Dedifferentiated amniotic fluid mesenchymal stem cell (primary cell): ENCODE data around the gene POU3F3.

ENCODE experiments used
- DNase-seq: peaks from one replicate; pipeline ENCODE4 v3.0.0-alpha.2; 2016; ENCODE audit errors: extremely low spot score

The POU3F3 gene

DNA sequence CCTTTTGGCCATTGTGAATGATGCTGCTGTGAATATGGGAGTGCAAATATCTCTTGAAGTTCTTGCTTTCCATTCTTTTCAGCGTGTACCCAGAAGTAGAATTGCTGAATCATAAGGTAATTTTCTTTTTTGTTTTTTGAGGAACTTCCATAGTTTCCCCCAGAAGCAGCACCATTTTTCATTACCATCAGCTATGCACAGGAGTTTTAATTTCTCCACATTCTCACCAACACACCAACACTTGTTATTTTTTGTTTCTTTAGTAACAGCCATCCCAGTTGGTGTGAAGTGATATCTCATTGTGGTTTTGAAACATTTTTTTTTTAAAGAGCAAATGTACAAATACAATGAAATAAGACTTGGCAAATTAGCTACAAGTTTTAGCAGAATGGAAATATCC lies 21.3 kb downstream of the POU3F3 start:
- DNase-seq, result no peak

DNA sequence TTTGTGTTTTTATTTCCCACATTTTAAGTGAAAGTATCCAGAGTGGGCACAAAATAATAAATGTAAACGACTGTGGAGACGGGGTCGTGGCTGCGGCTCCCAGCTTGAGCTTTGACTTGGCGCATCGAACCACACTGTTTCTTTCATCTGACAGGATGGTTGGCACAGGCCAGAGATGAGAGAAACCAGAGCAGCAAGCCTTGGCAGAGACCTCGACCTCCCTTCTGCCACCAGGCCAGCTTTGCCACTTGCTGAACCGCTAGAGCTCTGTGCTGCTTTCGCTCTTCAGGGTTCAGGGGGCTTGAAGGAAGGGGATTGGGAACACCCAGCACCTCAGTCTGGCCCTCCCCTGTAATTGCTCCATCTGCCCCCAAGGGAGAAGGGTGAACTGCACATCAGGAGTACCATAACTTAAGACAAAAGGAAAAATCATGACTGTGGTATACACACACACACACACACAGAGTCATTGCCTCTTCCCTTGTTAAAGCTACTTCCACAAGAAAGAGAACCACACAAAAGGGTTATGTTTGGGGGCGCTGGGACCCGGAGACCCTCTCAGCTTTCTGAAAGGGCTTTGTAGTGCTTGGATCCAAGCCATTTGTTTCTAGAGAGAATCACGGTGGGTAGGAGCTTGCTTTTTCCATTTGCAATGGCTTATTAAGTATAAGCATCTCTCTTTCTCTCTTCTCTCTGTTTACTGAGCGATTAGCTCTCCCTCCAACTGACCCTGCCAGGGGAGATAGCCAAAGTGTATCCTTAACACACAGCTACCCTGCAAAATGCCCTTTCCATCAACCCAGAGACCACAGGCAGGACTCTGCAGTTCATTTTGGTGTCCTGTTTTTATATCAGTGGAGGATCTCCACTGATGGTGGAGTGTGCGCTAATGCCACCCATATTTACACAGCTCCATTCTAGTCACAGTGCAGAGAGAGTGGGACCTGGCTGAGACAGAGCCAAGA lies 23.0 kb downstream of the POU3F3 start:
- DNase-seq, result no peak

DNA sequence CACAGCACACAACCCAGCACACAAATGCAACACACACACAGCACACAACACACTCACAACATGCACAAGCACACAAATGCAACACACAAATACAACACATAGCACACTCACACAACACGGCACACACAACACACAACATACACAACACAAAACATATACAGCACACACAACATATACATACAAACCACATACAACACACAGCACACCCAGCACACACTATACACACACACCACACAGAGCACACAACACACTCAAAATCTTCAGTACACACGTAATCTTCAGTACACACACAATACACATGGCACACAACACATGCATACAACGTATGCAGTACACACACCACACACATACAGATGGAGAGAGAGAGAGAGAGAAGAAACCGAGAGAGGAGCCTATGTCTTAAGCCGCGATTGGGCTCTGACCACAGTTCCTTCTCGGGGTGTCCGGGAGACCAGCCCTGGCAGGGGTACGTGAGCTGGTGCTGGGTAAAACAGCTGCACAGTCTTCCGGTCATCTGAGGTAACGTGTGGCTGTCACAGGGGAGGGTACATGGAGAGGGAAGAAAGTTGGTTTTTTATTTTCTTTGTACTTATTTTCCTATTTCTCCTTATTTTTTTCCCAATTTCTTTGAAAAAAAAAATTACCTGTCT lies 25.1 kb downstream of the POU3F3 start:
- no peak for DNase-seq

DNA sequence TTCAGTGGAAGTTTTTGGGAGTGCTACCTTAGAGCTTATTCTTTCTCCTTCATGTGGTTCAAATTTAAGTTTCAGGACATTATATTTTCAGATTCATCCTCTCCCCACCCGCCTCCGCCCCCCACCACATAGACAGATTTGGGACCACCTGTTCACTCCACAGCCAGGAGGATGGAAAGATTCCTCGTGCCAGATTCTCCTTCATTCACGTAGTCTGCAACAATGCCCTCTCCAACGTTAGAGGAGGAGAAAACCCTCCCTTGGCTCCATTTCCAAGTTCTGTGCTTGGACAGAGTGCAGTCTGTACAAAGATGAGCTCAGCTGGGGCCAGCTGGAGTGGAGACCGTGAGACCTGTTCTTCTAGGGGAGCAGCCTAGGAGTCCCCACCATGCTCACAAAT lies 26.2 kb downstream of the POU3F3 start:
- DNase-seq, result no peak

DNA sequence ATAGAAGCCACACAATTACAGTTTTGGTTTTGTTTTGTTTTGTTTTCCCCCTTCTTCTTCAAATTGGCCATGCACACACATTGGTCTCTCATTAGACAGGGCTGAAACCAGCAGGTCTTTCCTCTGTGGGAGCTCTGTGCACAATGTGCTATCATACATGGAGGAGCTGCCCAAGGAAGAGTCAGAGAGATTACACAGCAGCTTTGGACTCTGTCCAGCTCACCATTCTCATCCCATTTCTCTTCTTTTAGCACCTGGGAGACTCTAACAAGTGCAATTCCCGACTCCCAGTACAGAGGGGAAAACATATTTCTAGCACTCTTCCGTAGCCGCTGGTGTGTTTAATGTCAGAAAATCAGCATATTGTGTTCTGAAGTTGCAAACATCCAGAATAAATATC lies 29.4 kb downstream of the POU3F3 start:
- DNase-seq, result no peak

DNA sequence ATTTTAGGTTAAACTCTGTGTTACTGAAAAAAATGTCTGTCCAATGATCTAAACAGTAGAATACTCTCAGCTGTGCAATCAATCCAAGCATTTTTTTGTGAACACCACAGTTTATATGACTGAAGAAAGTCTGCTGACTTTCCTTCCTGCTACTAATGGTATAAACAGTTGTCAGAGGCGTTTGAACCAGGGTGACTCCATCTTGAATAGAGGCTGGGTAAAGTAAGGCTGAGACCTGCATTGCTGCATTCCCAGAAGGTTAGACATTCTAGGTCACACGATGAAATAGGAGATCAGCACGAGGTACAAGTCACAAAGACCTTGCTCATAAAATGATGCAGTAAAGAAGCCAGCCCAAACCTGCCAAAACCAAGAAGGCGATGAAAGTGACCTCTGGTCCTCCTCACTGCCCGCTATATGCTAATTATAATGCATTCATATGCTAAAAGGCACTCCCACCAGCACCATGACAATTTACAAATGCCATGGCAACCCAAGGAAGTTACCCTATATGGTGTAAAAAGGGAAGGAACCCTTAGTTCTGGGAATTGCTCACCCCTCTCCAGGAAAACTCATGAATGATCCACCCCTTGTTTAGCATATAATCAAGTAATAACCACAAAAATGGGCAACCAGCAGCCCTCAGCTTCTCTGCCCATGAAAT lies 31.3 kb downstream of the POU3F3 start:
- no peak for DNase-seq

DNA sequence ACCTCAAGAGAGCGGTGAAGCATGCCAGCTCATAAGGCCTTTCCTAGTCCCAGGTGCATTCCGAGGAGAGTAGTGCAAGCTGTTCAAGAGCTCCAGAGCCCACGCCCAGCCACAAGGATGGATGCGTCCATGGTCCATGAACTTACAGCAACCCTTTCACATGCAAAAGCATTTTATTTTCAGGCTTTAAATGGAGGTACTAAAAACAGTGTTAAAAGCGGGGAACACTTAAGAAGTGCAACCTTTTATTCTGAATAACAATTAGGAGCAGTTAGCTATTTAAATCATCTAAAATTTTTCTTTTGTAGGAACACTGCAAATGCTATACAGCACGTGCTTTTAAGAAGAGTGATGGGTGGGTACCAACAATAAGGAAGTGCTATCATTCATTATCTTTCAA lies 33.8 kb downstream of the POU3F3 start:
- DNase-seq, result no peak

DNA sequence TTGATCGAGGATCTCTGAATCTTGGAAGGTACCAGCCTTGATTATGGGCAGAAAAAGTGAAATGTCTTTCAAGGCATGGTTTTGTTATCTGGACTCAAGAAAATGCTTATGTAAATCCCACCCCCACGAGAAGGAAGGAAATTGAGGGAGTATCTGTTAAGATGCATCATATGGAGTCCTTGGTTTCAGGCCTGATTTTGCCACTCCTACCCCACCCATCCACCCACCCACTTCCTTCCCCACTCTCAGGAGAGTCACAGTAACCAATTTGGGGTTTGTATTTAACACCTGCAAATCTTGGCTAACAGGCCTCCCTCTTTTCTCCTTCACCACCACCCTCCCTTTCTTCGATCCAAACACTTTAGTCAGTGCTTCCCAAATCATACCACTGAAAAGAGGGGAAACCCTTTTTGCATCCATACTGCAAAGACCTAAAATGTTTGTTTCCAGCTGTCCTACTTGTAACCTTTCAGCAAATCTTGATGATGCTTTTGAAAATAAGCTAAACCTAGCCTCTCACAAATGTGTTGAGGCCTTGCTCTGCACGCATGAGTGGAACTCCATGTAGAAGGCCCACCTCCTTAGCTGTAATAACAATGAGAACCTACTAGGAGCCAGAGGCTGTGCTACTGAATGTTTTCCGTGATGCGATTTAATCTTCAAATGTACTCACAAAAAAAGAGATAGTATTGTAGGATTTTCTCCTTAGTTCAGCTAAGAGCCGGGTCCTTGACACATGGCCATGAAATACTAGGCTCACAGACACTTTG lies 34.8 kb downstream of the POU3F3 start:
- no peak for DNase-seq

DNA sequence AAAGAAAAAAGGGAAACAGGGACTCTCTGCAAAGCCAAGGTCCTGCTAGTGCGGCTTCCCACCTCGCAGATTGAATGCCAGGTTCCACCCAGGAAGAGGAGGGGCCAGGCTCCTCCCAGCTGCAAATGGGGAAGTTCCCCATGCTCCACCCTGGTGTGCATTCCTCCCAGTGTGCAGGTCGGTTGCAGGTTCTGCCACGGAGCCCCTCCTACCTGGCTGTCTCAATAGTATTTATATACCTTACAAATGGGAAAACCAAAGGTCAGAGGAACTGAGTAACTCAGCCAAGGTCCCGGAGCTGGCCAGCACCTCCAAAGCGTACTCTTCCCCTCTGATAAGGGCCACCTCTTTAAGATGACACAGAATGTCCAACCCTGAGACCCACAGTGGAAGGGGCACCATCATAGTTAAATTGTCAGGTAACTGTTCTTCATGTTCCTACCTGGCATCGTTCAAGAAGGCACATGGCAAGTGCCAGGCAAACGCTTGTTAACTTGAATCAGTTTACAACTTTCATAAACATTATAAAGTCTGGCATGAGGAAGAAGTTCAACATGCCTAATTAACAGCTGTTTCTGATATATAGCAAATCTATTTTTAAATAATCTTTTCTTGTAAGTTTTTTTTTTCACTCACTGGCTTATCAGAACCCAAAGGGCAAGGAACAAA lies 35.5 kb downstream of the POU3F3 start:
- no peak for DNase-seq

DNA sequence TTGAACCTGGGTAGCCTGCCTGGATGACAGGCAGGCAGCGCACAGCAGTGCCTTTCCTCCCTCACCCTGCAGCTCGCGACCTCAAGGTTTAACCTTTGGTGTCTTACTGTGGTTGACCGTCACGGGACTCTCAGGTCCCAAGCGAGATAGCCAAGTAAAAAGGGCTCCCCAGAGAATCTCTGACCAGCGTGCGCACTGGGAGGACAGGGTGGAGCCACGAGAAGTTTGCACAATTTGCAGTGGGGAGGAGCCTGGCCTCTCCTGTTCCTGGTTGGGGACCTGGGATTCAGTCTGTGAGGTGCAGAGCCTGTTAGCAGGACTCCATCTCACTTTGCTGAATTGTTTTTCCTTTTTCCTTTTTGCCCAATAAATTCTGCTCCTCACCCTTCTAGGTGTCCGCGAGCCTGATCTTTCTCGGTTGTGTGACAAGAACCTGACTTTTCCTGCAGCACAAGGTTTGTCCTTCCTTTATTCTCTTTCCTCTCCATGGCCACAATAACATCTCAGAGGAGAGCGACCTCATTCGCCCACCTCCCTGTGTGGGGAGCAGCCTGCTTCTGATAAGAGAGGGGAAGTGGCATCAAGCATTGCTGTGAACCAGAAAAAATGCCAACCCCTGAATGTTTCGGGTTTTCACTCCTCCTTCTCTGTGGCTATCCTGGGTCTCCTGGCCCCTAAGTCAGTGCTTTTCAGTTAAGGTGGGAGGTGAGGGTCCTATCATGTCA lies 36.2 kb downstream of the POU3F3 start:
- DNase-seq, result no peak

DNA sequence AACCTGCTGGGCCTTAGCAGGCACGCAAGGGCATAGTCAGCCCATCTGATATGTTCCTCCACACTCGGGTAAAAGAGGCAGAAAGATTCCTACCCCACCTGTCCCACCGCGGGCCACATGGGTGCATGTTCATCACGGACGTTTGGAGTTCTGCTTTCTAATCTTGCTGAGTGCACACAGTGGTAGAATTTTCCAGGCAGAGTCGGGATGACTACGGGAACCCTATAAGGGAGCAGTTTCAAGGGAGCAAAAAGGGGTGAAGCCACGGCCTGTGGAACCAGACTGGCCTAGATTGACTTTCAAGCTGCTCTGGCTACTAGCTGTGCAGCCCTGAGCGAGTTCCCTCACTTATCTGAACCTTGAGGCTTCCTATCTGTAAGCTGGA lies 36.8 kb downstream of the POU3F3 start:
- no peak for DNase-seq

DNA sequence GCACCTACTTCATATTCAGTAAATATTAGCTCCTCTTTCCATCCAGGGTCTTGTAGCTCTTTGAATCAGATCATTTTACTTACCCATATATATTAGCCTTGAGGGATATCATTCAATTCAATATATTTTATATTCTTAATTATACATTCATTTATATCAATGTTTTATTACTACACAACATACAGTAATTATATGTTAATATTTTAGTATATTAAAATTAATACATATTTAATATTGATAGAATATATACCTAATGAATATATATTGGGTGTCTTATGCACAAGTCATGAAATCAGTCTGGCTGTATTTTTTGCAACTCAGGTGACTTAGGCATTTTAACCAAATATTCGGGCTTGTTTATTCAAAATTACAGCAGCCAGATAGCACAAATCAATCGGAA lies 37.2 kb downstream of the POU3F3 start:
- no peak for DNase-seq

DNA sequence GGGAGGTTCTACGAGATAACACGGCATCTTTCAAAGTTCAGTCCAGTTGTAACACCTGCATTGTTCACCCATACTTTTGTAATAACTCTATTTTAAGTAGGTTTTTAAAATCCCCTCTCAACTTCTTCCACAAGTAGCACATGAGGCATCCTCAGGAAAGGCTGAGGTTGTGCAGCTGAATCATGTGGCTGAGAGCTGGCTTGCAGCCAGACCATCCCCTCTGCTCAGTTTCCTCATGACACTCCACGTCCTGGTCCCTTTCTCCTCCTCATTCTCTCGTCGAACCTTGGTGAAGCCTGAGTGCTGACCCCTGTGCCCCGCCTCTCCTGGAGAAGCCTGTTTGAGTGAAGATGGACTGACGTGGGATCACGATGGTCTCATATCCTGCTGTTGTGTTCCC lies 42.5 kb downstream of the POU3F3 start:
- no peak for DNase-seq

DNA sequence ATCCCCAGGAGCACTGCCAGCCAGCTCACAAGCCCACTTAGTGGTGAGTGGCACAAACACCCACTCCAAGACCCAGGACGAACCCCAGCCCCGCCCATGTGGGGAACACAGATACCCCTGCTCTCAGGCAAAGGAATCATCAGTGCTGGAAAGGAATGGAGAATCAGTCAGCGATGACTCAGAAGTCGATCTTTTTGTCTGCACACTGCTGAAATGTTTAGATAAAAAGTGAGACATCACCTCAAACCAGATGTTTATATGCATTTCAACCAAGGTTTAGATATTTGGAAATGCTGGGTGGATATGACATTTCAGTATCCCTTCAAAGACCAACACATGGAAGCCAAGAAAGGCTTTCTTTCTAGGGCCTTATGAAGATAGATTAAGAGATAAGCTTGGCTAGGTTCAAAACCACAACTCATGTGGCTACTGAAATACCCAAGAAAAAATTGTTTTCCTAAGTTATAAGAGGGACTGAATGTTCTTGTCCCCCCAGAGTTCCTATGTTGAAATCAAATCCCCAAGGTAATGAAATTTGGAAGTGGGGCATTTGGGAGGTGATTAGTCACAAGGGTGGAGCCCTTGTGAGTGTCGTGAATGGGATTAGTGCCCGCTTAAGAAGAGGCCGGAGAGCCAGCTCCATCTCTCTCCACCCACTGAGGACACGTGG lies 43.7 kb downstream of the POU3F3 start:
- no peak for DNase-seq

DNA sequence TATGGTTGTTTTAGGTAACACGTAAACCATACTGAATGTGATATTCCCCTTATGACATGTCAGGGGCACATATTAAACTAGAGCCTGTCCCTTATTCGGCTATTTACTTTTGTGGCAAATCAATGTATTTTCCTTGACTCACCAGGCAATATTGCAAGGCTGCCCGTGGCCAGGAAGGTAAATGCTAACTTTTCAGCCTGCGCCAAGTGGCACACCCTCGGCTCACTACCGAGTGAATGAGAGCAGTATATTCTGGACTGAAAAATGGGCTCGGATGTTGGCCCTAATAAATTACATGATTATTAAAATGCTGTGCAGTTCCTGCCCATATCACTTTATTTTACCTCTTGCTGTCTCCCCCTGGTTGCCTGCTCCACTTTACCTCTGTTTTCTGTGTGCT lies 46.7 kb downstream of the POU3F3 start:
- DNase-seq, result no peak

DNA sequence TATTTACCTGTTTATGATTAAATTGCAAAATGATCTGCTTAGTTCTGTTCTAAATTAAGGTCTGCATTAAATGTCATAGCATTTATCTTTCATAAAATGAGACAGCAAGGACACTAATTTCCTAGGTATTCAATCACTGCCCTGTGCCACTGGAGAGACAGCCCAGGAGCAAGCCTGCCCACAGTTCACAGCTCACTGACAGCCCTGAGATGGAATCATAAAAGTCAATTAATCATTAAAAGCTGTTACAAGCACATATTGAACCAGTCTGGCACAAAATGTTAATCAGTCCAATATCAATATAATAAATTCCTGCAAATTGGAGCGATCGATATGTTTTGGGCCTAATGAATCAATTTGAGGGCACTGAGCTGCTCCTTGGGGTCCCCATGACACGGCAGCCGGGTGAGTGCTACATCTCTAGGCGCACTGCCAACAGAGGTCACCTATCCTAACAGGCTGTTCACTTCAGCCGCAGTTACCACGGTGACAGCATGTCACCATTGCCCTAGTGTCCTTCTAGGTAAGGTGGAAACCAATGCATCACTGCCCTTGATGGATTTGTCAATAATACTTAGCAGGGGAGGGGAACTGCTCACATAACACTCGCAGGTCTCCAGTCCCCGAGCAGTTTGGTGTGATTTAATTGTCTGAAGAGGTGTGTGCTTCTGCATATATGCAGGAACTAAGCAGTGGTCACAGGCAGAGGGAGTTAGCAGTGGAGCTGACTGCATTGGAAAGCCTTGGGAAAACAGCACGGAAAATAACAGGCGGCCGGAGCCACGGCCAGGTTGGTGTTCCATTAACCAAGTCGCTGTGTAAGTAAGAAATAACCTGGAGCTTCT lies 47.3 kb downstream of the POU3F3 start:
- no peak for DNase-seq

DNA sequence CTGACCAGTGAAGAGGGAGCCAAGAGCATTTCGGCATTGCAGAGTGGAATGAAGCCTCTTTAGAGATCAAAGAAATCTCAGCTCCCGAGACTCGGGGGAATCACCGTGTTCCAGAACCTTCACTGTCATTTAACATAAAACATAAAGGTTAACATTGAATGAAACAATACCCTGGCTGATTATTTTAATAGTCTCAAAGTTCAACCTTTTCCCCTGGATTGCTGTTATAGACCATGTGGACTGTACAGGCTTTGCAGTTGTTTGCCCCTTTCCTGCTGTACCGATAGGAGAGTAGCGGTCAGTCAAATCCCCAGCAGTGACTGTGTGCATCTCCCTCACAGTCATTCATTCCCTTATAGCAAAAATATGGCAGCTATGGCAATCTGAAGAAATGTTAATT lies 48.4 kb downstream of the POU3F3 start:
- no peak for DNase-seq
